ENCODE results near the gene C5orf58.

The C5orf58 gene

GRCh38 chr5:170219615-170220014 lies 13.2 kb upstream of the C5orf58 start (continued):
- 0 out of 2 replicates have a peak, but pooled peaks have one; percentile 20 for TF ChIP-seq PRDM10 (tag by site-specific recombination; IDR thresholded peaks at IDR 0.05)
- no peak for TF ChIP-seq ZNF561 (tag by site-specific recombination; IDR thresholded peaks at IDR 0.05; ENCODE audit: borderline replicate concordance)
- TF ChIP-seq ZNF610 (tag by site-specific recombination; IDR thresholded peaks at IDR 0.05; ENCODE audit: borderline replicate concordance): no peak
- no peak for TF ChIP-seq IKZF3 (tag by site-specific recombination; IDR thresholded peaks at IDR 0.05)
- no peak for TF ChIP-seq ZNF785 (tag by site-specific recombination; IDR thresholded peaks at IDR 0.05)
- peak; percentile 83 for TF ChIP-seq FEZF1 (tag by site-specific recombination; IDR thresholded peaks at IDR 0.05)
- no peak for TF ChIP-seq ZNF146 (tag by site-specific recombination; IDR thresholded peaks at IDR 0.05)
- TF ChIP-seq ZNF830 (tag by site-specific recombination; IDR thresholded peaks at IDR 0.05; ENCODE audit: low read depth): no peak
- TF ChIP-seq ZBTB1 (tag by site-specific recombination; IDR thresholded peaks at IDR 0.05): no peak
- TF ChIP-seq ZNF792 (tag by site-specific recombination; IDR thresholded peaks at IDR 0.05): no peak
- TF ChIP-seq ZFP41 (tag by site-specific recombination; IDR thresholded peaks at IDR 0.05; ENCODE audit: borderline replicate concordance): no peak
- TF ChIP-seq KLF16 (tag by site-specific recombination; IDR thresholded peaks at IDR 0.05): no peak
- peak; percentile 81 for TF ChIP-seq ZNF629 (tag by site-specific recombination; IDR thresholded peaks at IDR 0.05)
- TF ChIP-seq SP7 (tag by site-specific recombination; IDR thresholded peaks at IDR 0.05): 0 out of 2 replicates have a peak, but pooled peaks have one; percentile 37
- TF ChIP-seq ZNF416 (tag by site-specific recombination; IDR thresholded peaks at IDR 0.05): no peak
- no peak for TF ChIP-seq GLIS2 (tag by site-specific recombination; IDR thresholded peaks at IDR 0.05)
- no peak for TF ChIP-seq ZNF791 (tag by site-specific recombination; IDR thresholded peaks at IDR 0.05)
- TF ChIP-seq ZNF132 (tag by site-specific recombination; IDR thresholded peaks at IDR 0.05; ENCODE audit: borderline replicate concordance): no peak
- TF ChIP-seq ZNF140 (tag by site-specific recombination; IDR thresholded peaks at IDR 0.05): no peak
- no peak for TF ChIP-seq ZFP37 (tag by site-specific recombination; IDR thresholded peaks at IDR 0.05)
- no peak for TF ChIP-seq ZFP3 (tag by site-specific recombination; IDR thresholded peaks at IDR 0.05; ENCODE audit: low read depth)
- no peak for TF ChIP-seq ZNF221 (tag by site-specific recombination; IDR thresholded peaks at IDR 0.05; ENCODE audit: borderline replicate concordance)
- peak; percentile 64; the same call in 1 of the 2 replicates for TF ChIP-seq ZNF660 (tag by site-specific recombination; IDR thresholded peaks at IDR 0.05)
- no peak for TF ChIP-seq ZNF558 (tag by site-specific recombination; IDR thresholded peaks at IDR 0.05)
- no peak for TF ChIP-seq ZNF549 (tag by site-specific recombination; IDR thresholded peaks at IDR 0.05)
- no peak for TF ChIP-seq ZNF302 (tag by site-specific recombination; IDR thresholded peaks at IDR 0.05; ENCODE audit: low read depth)
- no peak for TF ChIP-seq ZNF37A (tag by site-specific recombination; IDR thresholded peaks at IDR 0.05)
- no peak for TF ChIP-seq ZNF701 (tag by site-specific recombination; IDR thresholded peaks at IDR 0.05)
- no peak for TF ChIP-seq ZNF133 (tag by site-specific recombination; IDR thresholded peaks at IDR 0.05)
- TF ChIP-seq YY1 (tag by site-specific recombination; IDR thresholded peaks at IDR 0.05): no peak
- no peak for TF ChIP-seq ZNF518A (tag by site-specific recombination; conservative IDR thresholded peaks at IDR 0.05; ENCODE audit: low read depth)
- no peak for TF ChIP-seq KLF7 (tag by site-specific recombination; IDR thresholded peaks at IDR 0.05; ENCODE audit: borderline replicate concordance)
- no peak for TF ChIP-seq ZNF423 (tag by site-specific recombination; IDR thresholded peaks at IDR 0.05)
- TF ChIP-seq GLI2 (tag by site-specific recombination; IDR thresholded peaks at IDR 0.05; ENCODE audit: borderline replicate concordance, low read depth): no peak
- TF ChIP-seq ZNF214 (tag by site-specific recombination; IDR thresholded peaks at IDR 0.05; ENCODE audit: borderline replicate concordance): no peak
